ENCODE results near the gene CNTN1. TPM values are rescaled to one million over a fixed set of nuclear protein-coding genes. Genes with fewer than 3 reads are reported as not detected.

Gene CNTN1
- total and polyA plus RNA-seq, 9 of the 15 experiments (the other 6 are each of a cell fraction or from before 2014, with no cell fraction given) = 0.16 TPM; not detected in 8

GRCh38 chr12:40980427-40980961, 288.3 kb downstream of the CNTN1 start:
- no peaks in the 10 kb centered on the region for H3K79me2 ChIP-seq (ENCODE audit: control insufficient read depth, insufficient read depth, low read length)
- ChIA-PET POLR2A (no interaction called here), CTCF (ENCODE audit: low intra/inter-chr PET ratio) (no interaction called here)
- H2AFZ ChIP-seq (ENCODE audit: low read depth, low read length) = no peak overlapping the region
- no peak overlapping the region for H3K27ac ChIP-seq (ENCODE audit: extremely low read depth, low read depth, low read length)
- intact Hi-C loops (cut with micrococcal nuclease) (no loop called here), in situ Hi-C loops (cut with MboI) (no loop called here)
- no peaks in the 10 kb centered on the region for H3K9me3 ChIP-seq (replicated peaks; ENCODE audit: control insufficient read depth, insufficient read depth, low read depth, low read length)
- no peak overlapping the region for H3K4me3 ChIP-seq
- FAIRE-seq (no peak), ATAC-seq (no peak), DNase-seq (ENCODE audit: extremely low read depth in 1 of 4, low spot score in 3 of 4) (no peak)
- H3K4me1 ChIP-seq (replicated peaks in 1 of 2; ENCODE audit: control insufficient read depth in 2 of 2, insufficient read depth in 2 of 2, low read length in 2 of 2) = no peaks in the 10 kb centered on the region
- H3K9me1 ChIP-seq (ENCODE audit: control insufficient read depth, insufficient read depth, low read length) = no peaks in the 10 kb centered on the region
- H3K9ac ChIP-seq (ENCODE audit: insufficient read depth in 1 of 2, low read depth in 2 of 2, low read length in 2 of 2) = no peak overlapping the region
- H3K36me3 ChIP-seq (ENCODE audit: control insufficient read depth, insufficient read depth, low read length) = no peaks in the 10 kb centered on the region
- no peak for TF ChIP-seq NR4A1 (CRISPR knock-in tag; IDR thresholded peaks at IDR 0.05)
- TF ChIP-seq NR4A1 (tag; IDR thresholded peaks at IDR 0.05) = no peak
- TF ChIP-seq MEIS2 (IDR thresholded peaks at IDR 0.05; ENCODE audit: partially characterized antibody) = no peak
- TF ChIP-seq DDX20 (tag; IDR thresholded peaks at IDR 0.05; ENCODE audit: low read depth) = no peak
- no peak for TF ChIP-seq STAG1 (CRISPR knock-in tag; IDR thresholded peaks at IDR 0.05; ENCODE audit: borderline replicate concordance)
- no peak for TF ChIP-seq POLR2H (tag; IDR thresholded peaks at IDR 0.05; ENCODE audit: low read depth)
- BruUV-seq (replicated peaks) = no TSS peak
- no peaks in the 10 kb centered on the region for H4K20me1 ChIP-seq (replicated peaks; ENCODE audit: control insufficient read depth, insufficient read depth, low read length)
- no peaks in the 10 kb centered on the region for H3K27me3 ChIP-seq (ENCODE audit: control insufficient read depth in 2 of 2, insufficient read depth in 2 of 2, low read length in 2 of 2)
- no peak overlapping the region for H3K4me2 ChIP-seq (ENCODE audit: insufficient read depth, low read length)

- H3K36me3 ChIP-seq (ENCODE audit: control insufficient read depth, insufficient read depth, low read length) = no peaks in the 10 kb centered on the region
- H3K9ac ChIP-seq (ENCODE audit: insufficient read depth in 1 of 2, low read depth in 2 of 2, low read length in 2 of 2) = no peak overlapping the region
- H3K27me3 ChIP-seq (ENCODE audit: control insufficient read depth in 2 of 2, insufficient read depth in 2 of 2, low read length in 2 of 2) = no peaks in the 10 kb centered on the region
- intact Hi-C loops (cut with micrococcal nuclease) = no loop called here
- no peaks in the 10 kb centered on the region for H3K9me3 ChIP-seq (replicated peaks; ENCODE audit: control insufficient read depth, insufficient read depth, low read depth, low read length)
- no peaks in the 10 kb centered on the region for H4K20me1 ChIP-seq (replicated peaks; ENCODE audit: control insufficient read depth, insufficient read depth, low read length)
- FAIRE-seq = no peak
- ATAC-seq = no peak
- H3K4me1 ChIP-seq (replicated peaks in 1 of 2; ENCODE audit: control insufficient read depth in 2 of 2, insufficient read depth in 2 of 2, low read length in 2 of 2) = no peaks in the 10 kb centered on the region
- no peaks in the 10 kb centered on the region for H3K79me2 ChIP-seq (ENCODE audit: control insufficient read depth, insufficient read depth, low read length)
- no peak overlapping the region for H3K4me2 ChIP-seq (ENCODE audit: insufficient read depth, low read length)
- BruUV-seq (replicated peaks) = no TSS peak
- no peaks in the 10 kb centered on the region for H3K9me1 ChIP-seq (ENCODE audit: control insufficient read depth, insufficient read depth, low read length)
- H3K27ac ChIP-seq (ENCODE audit: extremely low read depth, low read depth, low read length) = no peak overlapping the region
- CTCF ChIA-PET (ENCODE audit: low intra/inter-chr PET ratio) = no interaction called here
- in situ Hi-C loops (cut with MboI) = no loop called here
- H2AFZ ChIP-seq (ENCODE audit: low read depth, low read length) = no peak overlapping the region
- no peak for DNase-seq (ENCODE audit: extremely low read depth in 1 of 4, low spot score in 3 of 4)
- TF ChIP-seq, protein P1, sequence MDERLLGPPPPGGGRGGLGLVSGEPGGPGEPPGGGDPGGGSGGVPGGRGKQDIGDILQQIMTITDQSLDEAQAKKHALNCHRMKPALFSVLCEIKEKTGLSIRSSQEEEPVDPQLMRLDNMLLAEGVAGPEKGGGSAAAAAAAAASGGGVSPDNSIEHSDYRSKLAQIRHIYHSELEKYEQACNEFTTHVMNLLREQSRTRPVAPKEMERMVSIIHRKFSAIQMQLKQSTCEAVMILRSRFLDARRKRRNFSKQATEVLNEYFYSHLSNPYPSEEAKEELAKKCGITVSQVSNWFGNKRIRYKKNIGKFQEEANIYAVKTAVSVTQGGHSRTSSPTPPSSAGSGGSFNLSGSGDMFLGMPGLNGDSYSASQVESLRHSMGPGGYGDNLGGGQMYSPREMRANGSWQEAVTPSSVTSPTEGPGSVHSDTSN (CRISPR knock-in tag; IDR thresholded peaks at IDR 0.05; ENCODE audit: low read depth) = no peak
- TF ChIP-seq, protein P1 (tag; conservative IDR thresholded peaks at IDR 0.05; ENCODE audit: low read depth) = no peak
- TF ChIP-seq POLR2G (IDR thresholded peaks at IDR 0.05; ENCODE audit: low read depth, low read length) (no peak), ZC3H8 (IDR thresholded peaks at IDR 0.05) (no peak), SREBF2 (CRISPR knock-in tag; IDR thresholded peaks at IDR 0.05) (no peak)
- TF ChIP-seq, protein P2, sequence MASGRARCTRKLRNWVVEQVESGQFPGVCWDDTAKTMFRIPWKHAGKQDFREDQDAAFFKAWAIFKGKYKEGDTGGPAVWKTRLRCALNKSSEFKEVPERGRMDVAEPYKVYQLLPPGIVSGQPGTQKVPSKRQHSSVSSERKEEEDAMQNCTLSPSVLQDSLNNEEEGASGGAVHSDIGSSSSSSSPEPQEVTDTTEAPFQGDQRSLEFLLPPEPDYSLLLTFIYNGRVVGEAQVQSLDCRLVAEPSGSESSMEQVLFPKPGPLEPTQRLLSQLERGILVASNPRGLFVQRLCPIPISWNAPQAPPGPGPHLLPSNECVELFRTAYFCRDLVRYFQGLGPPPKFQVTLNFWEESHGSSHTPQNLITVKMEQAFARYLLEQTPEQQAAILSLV (tag; IDR thresholded peaks at IDR 0.05) = no peak
- H3K4me3 ChIP-seq = no peak overlapping the region
- POLR2A ChIA-PET = no interaction called here
These were observed 293.8 kb downstream of the CNTN1 start for GRCh38 chr12:40986001-40986400.
